Stimulated activated CD4-positive, alpha-beta T cell treated with anti-CD3 and anti-CD28 coated beads, Interleukin-4, amount 100 ng/mL, for 1 hour (primary cell): Measurements from ENCODE around the gene FUBP3.
"Not testable (repeated sequence)": the region's sequence is repeated elsewhere in the genome, so short reads cannot be mapped to it uniquely, and the experiment has no call there.

Experiments
- DNase-seq: peaks from one replicate; pipeline ENCODE4 v3.0.0-alpha.2; 2020

Gene FUBP3

GRCh38 chr9:130556396-130557076 is 22.8 kb upstream of the FUBP3 start:
- no peak for DNase-seq

GRCh38 chr9:130557077-130557468 is 22.3 kb upstream of the FUBP3 start:
- no peak for DNase-seq

- no peak for DNase-seq
Observed at GRCh38 chr9:130561056-130561455, 18.3 kb upstream of the FUBP3 start.

GRCh38 chr9:130562525-130562924 is 16.9 kb upstream of the FUBP3 start:
- DNase-seq: not testable (repeated sequence)

GRCh38 chr9:130563797-130564196 is 15.6 kb upstream of the FUBP3 start:
- no peak for DNase-seq

GRCh38 chr9:130565792-130566191 is 13.6 kb upstream of the FUBP3 start:
- no peak for DNase-seq

- no peak for DNase-seq
Observed at GRCh38 chr9:130570208-130570607, 9.2 kb upstream of the FUBP3 start.

- no peak for DNase-seq
Observed at GRCh38 chr9:130575514-130575913, 3.9 kb upstream of the FUBP3 start.

- DNase-seq: no peak
Observed at GRCh38 chr9:130576176-130576575, 3.2 kb upstream of the FUBP3 start.

GRCh38 chr9:130579738-130580463 is 524 bp downstream of the FUBP3 start:
- no peak for DNase-seq

- DNase-seq: no peak
Observed at GRCh38 chr9:130581766-130582165, 2.4 kb downstream of the FUBP3 start.

GRCh38 chr9:130583271-130583670 is 3.9 kb downstream of the FUBP3 start:
- DNase-seq: no peak

GRCh38 chr9:130587921-130588320 is 8.5 kb downstream of the FUBP3 start:
- no peak for DNase-seq

- DNase-seq: no peak
Observed at GRCh38 chr9:130588416-130588815, 9.0 kb downstream of the FUBP3 start.

GRCh38 chr9:130589754-130590153 is 10.4 kb downstream of the FUBP3 start:
- DNase-seq: no peak

- DNase-seq: no peak
Observed at GRCh38 chr9:130590305-130590704, 10.9 kb downstream of the FUBP3 start.

- no peak for DNase-seq
Observed at GRCh38 chr9:130593020-130593419, 13.6 kb downstream of the FUBP3 start.

GRCh38 chr9:130597228-130597627 is 17.9 kb downstream of the FUBP3 start:
- DNase-seq: no peak

GRCh38 chr9:130598188-130598587 is 18.8 kb downstream of the FUBP3 start:
- DNase-seq: no peak

- no peak for DNase-seq
Observed at GRCh38 chr9:130599625-130600024, 20.2 kb downstream of the FUBP3 start.

GRCh38 chr9:130601100-130601499 is 21.7 kb downstream of the FUBP3 start:
- DNase-seq: no peak

- DNase-seq: no peak
Observed at GRCh38 chr9:130604295-130604694, 24.9 kb downstream of the FUBP3 start.

- no peak for DNase-seq
Observed at GRCh38 chr9:130606887-130607600, 27.7 kb downstream of the FUBP3 start.
